ENCODE measurements around the gene TJP2. TPM values are rescaled to one million over a fixed set of nuclear protein-coding genes. Genes with fewer than 3 reads are reported as not detected.

The TJP2 gene
- total and polyA plus RNA-seq, 2 of the 4 experiments (the other 2 are of a cell fraction), result 38.3 to 49.3 TPM

DNA sequence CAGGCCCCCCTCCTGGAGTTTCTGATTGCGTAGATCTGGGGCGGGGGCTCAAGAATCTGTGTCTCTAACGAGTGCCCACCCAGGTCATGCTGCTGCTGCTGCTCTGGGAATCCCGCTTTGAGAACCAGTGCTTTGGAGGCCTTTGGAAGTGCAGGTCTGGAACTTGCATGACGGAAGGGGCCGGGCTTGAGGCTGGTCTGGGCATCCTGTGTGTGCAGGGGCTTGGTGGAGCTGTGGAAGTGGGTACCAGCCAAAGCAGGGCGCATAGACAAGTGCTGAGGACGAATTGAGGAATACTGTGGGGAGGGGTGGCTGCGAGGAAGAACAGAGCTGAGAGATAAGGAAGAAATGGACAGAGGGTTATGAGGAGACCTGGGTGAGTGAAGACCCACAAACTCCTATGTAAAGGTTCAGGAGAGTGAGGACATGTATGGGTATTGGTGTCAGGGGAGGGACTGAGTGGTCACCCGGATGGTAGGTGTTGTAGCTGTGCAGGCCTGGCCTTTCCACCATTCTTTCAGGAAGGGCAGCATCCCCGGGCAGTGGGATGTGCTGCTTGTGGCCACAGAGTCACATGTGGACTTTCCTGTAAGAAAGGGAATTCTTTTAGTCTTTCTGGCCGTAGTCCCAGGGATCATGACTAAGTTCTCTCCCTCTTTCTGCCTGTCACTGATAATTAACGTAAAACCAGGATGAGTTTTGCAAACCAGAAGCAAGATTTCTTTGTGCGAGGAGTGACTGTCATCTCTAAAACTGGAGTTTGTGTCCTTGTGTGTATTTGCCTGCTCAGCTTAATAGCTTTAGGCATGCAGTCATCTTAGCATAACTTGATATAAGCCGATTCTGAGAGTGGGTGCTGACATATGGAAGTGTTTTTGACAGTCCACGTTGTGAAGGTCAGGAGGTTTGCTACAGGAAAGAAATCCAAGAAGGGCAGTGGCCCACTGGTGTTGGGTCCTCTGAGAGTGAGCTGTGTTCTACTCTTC lies 43.3 kb upstream of the TJP2 start (continued):
- TF ChIP-seq, protein P1, sequence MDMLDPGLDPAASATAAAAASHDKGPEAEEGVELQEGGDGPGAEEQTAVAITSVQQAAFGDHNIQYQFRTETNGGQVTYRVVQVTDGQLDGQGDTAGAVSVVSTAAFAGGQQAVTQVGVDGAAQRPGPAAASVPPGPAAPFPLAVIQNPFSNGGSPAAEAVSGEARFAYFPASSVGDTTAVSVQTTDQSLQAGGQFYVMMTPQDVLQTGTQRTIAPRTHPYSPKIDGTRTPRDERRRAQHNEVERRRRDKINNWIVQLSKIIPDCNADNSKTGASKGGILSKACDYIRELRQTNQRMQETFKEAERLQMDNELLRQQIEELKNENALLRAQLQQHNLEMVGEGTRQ (IDR thresholded peaks at IDR 0.05; ENCODE audit: low read depth, low read length), result peak; percentile 73
- TF ChIP-seq, protein P2, sequence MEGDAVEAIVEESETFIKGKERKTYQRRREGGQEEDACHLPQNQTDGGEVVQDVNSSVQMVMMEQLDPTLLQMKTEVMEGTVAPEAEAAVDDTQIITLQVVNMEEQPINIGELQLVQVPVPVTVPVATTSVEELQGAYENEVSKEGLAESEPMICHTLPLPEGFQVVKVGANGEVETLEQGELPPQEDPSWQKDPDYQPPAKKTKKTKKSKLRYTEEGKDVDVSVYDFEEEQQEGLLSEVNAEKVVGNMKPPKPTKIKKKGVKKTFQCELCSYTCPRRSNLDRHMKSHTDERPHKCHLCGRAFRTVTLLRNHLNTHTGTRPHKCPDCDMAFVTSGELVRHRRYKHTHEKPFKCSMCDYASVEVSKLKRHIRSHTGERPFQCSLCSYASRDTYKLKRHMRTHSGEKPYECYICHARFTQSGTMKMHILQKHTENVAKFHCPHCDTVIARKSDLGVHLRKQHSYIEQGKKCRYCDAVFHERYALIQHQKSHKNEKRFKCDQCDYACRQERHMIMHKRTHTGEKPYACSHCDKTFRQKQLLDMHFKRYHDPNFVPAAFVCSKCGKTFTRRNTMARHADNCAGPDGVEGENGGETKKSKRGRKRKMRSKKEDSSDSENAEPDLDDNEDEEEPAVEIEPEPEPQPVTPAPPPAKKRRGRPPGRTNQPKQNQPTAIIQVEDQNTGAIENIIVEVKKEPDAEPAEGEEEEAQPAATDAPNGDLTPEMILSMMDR (conservative IDR thresholded peaks at IDR 0.05; ENCODE audit: low read depth, low read length), result no peak
- TF ChIP-seq RAD21 (IDR thresholded peaks at IDR 0.05; ENCODE audit: low read length), result no peak
